ENCODE data around the gene SUPT6H.
A peak's percentile ranks its signal among the peaks of the same experiment; 100 is the strongest.

The SUPT6H gene

GRCh38 chr17:28643983-28644786, 17.8 kb upstream of the SUPT6H start:
- TF ChIP-seq OSR1 (CRISPR knock-in tag; IDR thresholded peaks at IDR 0.05), result no peak
- TF ChIP-seq GLIS3 (CRISPR knock-in tag; IDR thresholded peaks at IDR 0.05), result no peak
- peak; percentile 23 for ATAC-seq

GRCh38 chr17:28644787-28645575, 17.0 kb upstream of the SUPT6H start, which contains the start of gene BLTP2:
TSS of gene BLTP2 (minus strand) at chr17:28645158. CDS start at chr17:28645056, 102 bp downstream.
- TF ChIP-seq OSR1 (CRISPR knock-in tag; IDR thresholded peaks at IDR 0.05) (no peak), ARNTL (CRISPR knock-in tag; IDR thresholded peaks at IDR 0.05; ENCODE audit: borderline replicate concordance, low read depth) (no peak), RARB (CRISPR knock-in tag; IDR thresholded peaks at IDR 0.05) (no peak), SNAI2 (CRISPR knock-in tag; IDR thresholded peaks at IDR 0.05) (no peak), TOX (CRISPR knock-in tag; IDR thresholded peaks at IDR 0.05; ENCODE audit: borderline replicate concordance) (no peak), ZFP3 (CRISPR knock-in tag; IDR thresholded peaks at IDR 0.05) (no peak), CSRNP3 (CRISPR knock-in tag; IDR thresholded peaks at IDR 0.05) (no peak), ZFP30 (CRISPR knock-in tag; IDR thresholded peaks at IDR 0.05) (no peak), ESRRG (CRISPR knock-in tag; IDR thresholded peaks at IDR 0.05) (no peak), POU6F1 (CRISPR knock-in tag; IDR thresholded peaks at IDR 0.05; ENCODE audit: borderline replicate concordance, low read depth) (no peak), ISL1 (CRISPR knock-in tag; IDR thresholded peaks at IDR 0.05) (no peak), ZNF70 (CRISPR knock-in tag; IDR thresholded peaks at IDR 0.05) (no peak), CREB5 (CRISPR knock-in tag; IDR thresholded peaks at IDR 0.05; ENCODE audit: low read depth) (no peak), PPARA (CRISPR knock-in tag; IDR thresholded peaks at IDR 0.05; ENCODE audit: borderline replicate concordance) (no peak), ZNF8 (CRISPR knock-in tag; IDR thresholded peaks at IDR 0.05) (no peak), GLIS3 (CRISPR knock-in tag; IDR thresholded peaks at IDR 0.05) (no peak)
- TF ChIP-seq, protein P1, sequence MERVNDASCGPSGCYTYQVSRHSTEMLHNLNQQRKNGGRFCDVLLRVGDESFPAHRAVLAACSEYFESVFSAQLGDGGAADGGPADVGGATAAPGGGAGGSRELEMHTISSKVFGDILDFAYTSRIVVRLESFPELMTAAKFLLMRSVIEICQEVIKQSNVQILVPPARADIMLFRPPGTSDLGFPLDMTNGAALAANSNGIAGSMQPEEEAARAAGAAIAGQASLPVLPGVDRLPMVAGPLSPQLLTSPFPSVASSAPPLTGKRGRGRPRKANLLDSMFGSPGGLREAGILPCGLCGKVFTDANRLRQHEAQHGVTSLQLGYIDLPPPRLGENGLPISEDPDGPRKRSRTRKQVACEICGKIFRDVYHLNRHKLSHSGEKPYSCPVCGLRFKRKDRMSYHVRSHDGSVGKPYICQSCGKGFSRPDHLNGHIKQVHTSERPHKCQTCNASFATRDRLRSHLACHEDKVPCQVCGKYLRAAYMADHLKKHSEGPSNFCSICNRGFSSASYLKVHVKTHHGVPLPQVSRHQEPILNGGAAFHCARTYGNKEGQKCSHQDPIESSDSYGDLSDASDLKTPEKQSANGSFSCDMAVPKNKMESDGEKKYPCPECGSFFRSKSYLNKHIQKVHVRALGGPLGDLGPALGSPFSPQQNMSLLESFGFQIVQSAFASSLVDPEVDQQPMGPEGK (CRISPR knock-in tag; IDR thresholded peaks at IDR 0.05; ENCODE audit: borderline replicate concordance), result no peak
- peak; percentile 97 for ATAC-seq

DNA sequence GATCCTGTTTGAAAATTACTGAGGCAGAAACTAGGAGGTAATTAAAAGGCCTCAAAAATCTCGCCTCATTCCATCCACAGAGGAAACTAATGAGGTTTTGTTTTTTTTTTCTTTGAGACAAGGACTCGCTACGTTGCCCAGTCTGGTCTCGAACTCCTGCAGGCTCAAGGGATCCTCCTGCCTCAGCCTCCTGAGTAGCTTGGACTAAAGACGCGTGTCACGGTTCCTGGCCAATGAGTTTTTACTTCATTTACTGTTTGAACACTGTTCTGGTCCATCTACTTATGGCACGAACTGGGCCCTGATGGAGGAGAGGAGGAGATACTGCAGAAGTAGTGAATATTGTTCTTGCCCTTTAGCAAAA, 16.4 kb upstream of the SUPT6H start:
- no peak; the same call in 2 of the 3 replicates for ATAC-seq
- no peak for TF ChIP-seq ZC3H10 (CRISPR knock-in tag; IDR thresholded peaks at IDR 0.05)
- TF ChIP-seq OSR1 (CRISPR knock-in tag; IDR thresholded peaks at IDR 0.05), result no peak
- TF ChIP-seq ESRRG (CRISPR knock-in tag; IDR thresholded peaks at IDR 0.05), result no peak
- TF ChIP-seq RARB (CRISPR knock-in tag; IDR thresholded peaks at IDR 0.05), result no peak
- no peak for TF ChIP-seq ZNF565 (CRISPR knock-in tag; conservative IDR thresholded peaks at IDR 0.05; ENCODE audit: low read depth)
- TF ChIP-seq, protein P2, sequence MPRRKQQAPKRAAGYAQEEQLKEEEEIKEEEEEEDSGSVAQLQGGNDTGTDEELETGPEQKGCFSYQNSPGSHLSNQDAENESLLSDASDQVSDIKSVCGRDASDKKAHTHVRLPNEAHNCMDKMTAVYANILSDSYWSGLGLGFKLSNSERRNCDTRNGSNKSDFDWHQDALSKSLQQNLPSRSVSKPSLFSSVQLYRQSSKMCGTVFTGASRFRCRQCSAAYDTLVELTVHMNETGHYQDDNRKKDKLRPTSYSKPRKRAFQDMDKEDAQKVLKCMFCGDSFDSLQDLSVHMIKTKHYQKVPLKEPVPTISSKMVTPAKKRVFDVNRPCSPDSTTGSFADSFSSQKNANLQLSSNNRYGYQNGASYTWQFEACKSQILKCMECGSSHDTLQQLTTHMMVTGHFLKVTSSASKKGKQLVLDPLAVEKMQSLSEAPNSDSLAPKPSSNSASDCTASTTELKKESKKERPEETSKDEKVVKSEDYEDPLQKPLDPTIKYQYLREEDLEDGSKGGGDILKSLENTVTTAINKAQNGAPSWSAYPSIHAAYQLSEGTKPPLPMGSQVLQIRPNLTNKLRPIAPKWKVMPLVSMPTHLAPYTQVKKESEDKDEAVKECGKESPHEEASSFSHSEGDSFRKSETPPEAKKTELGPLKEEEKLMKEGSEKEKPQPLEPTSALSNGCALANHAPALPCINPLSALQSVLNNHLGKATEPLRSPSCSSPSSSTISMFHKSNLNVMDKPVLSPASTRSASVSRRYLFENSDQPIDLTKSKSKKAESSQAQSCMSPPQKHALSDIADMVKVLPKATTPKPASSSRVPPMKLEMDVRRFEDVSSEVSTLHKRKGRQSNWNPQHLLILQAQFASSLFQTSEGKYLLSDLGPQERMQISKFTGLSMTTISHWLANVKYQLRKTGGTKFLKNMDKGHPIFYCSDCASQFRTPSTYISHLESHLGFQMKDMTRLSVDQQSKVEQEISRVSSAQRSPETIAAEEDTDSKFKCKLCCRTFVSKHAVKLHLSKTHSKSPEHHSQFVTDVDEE (CRISPR knock-in tag; IDR thresholded peaks at IDR 0.05), result no peak
- TF ChIP-seq TCF4 (CRISPR knock-in tag; IDR thresholded peaks at IDR 0.05; ENCODE audit: borderline replicate concordance), result no peak
- TF ChIP-seq BACH2 (CRISPR knock-in tag; IDR thresholded peaks at IDR 0.05; ENCODE audit: borderline replicate concordance), result no peak
- no peak for TF ChIP-seq PPARA (CRISPR knock-in tag; IDR thresholded peaks at IDR 0.05; ENCODE audit: borderline replicate concordance)
- no peak for TF ChIP-seq ZFP3 (CRISPR knock-in tag; IDR thresholded peaks at IDR 0.05)
- no peak for TF ChIP-seq ZNF70 (CRISPR knock-in tag; IDR thresholded peaks at IDR 0.05)
- no peak for TF ChIP-seq ISL1 (CRISPR knock-in tag; IDR thresholded peaks at IDR 0.05)
- TF ChIP-seq, protein P1 (CRISPR knock-in tag; IDR thresholded peaks at IDR 0.05; ENCODE audit: borderline replicate concordance), result no peak
- no peak for TF ChIP-seq CREB5 (CRISPR knock-in tag; IDR thresholded peaks at IDR 0.05; ENCODE audit: low read depth)
- no peak for TF ChIP-seq ZFP30 (CRISPR knock-in tag; IDR thresholded peaks at IDR 0.05)
